GM19035 (cell line): Measurements from ENCODE around the gene B4GALT5.
"Not testable (repeated sequence)": the region's sequence is repeated elsewhere in the genome, so short reads cannot be mapped to it uniquely, and the experiment has no call there.

ENCODE experiments used
- ATAC-seq: cut with Tn5 transposase; IDR thresholded peaks from one replicate; pipeline ENCODE4 v1.9.1; 2021; ENCODE audit not compliant: unreplicated experiment

B4GALT5 gene

GRCh38 chr20:49739042-49739441 lies 25.4 kb upstream of the B4GALT5 start:
- no peak for ATAC-seq

GRCh38 chr20:49737260-49737659 lies 23.6 kb upstream of the B4GALT5 start:
- no peak for ATAC-seq

- ATAC-seq, result no peak
These were observed 16.1 kb upstream of the B4GALT5 start for GRCh38 chr20:49729780-49730179.

- ATAC-seq, result no peak
These were observed 14.5 kb upstream of the B4GALT5 start for GRCh38 chr20:49727894-49728885.

GRCh38 chr20:49727478-49727877 lies 13.8 kb upstream of the B4GALT5 start:
- ATAC-seq, result no peak

- ATAC-seq, result no peak
These were observed 12.0 kb upstream of the B4GALT5 start for GRCh38 chr20:49725694-49726093.

- not testable (repeated sequence) for ATAC-seq
These were observed 11.5 kb upstream of the B4GALT5 start for GRCh38 chr20:49725224-49725606.

- no peak for ATAC-seq
These were observed 10.9 kb upstream of the B4GALT5 start for GRCh38 chr20:49724408-49725223.

GRCh38 chr20:49723758-49724157 lies 10.1 kb upstream of the B4GALT5 start:
- ATAC-seq, result not testable (repeated sequence)

- ATAC-seq, result not testable (repeated sequence)
These were observed 7.6 kb upstream of the B4GALT5 start for GRCh38 chr20:49721326-49721725.

- no peak for ATAC-seq
These were observed 1.8 kb upstream of the B4GALT5 start for GRCh38 chr20:49715466-49715865.

GRCh38 chr20:49712996-49713752 lies 504 bp downstream of the B4GALT5 start:
- ATAC-seq, result peak; percentile 45

- ATAC-seq, result no peak
These were observed 1.1 kb downstream of the B4GALT5 start for GRCh38 chr20:49712646-49712995.

GRCh38 chr20:49712118-49712517 lies 1.6 kb downstream of the B4GALT5 start:
- no peak for ATAC-seq

GRCh38 chr20:49711667-49711987 lies 2.1 kb downstream of the B4GALT5 start:
- no peak for ATAC-seq

- no peak for ATAC-seq
These were observed 2.6 kb downstream of the B4GALT5 start for GRCh38 chr20:49710971-49711666.

GRCh38 chr20:49707118-49707517 lies 6.6 kb downstream of the B4GALT5 start:
- ATAC-seq, result no peak

- ATAC-seq, result no peak
These were observed 7.0 kb downstream of the B4GALT5 start for GRCh38 chr20:49706630-49707091.

GRCh38 chr20:49705893-49706292 lies 7.8 kb downstream of the B4GALT5 start:
- ATAC-seq, result not testable (repeated sequence)

- peak; percentile 49 for ATAC-seq
These were observed 8.3 kb downstream of the B4GALT5 start for GRCh38 chr20:49705358-49705757.

GRCh38 chr20:49704932-49705336 lies 8.7 kb downstream of the B4GALT5 start:
- no peak for ATAC-seq
